OCI-LY7 (cell line): ENCODE measurements around the gene MAP3K13. TPM values are rescaled to one million over a fixed set of nuclear protein-coding genes. Genes with fewer than 3 reads are reported as not detected.
"Not testable (repeated sequence)": the region's sequence is repeated elsewhere in the genome, so short reads cannot be mapped to it uniquely, and the experiment has no call there.

Source experiments
- BruUV-seq: library from RNA; stranded (reverse); fragments of 400-500 nt; replicated peaks from 2 replicates; lab custom pipeline; 2021; lab: Mats Ljungman, UMichigan
- CTCF ChIA-PET: fragments of 300-600 bp; sonication (Branson Sonifier 250); formaldehyde crosslinking; loops from one replicate; lab custom pipeline; 2022; ENCODE audit warnings: antibody characterized with exemption; ENCODE audit not compliant: unreplicated experiment; lab: Charles Lee
- POLR2A ChIA-PET: fragments of 300-600 bp; sonication (Branson Sonifier 250); formaldehyde crosslinking; loops from one replicate; lab custom pipeline; 2022; ENCODE audit warnings: antibody characterized with exemption; lab: Charles Lee
- DNase-seq: peaks from one replicate; pipeline ENCODE4 v3.0.0-alpha.2; 2015; ENCODE audit warnings: low spot score
- H2AFZ ChIP-seq: fragments of 200-600 bp; sonication (generic), shearing (Covaris generic); 2 replicates; pipeline ENCODE4 v1.6.1; 2014; ENCODE audit warnings: mild to moderate bottlenecking, antibody characterized with exemption, low read length, moderate library complexity
- H3K27ac ChIP-seq: fragments of 200-600 bp; sonication (generic); 2 replicates; pipeline ENCODE4 v1.5.1; 2014; ENCODE audit warnings: mixed run types, low read depth, mild to moderate bottlenecking, moderate library complexity, low read length, inconsistent platforms; ENCODE audit not compliant: poor library complexity, severe bottlenecking
- H3K36me3 ChIP-seq: fragments of 200-600 bp; sonication (generic); 2 replicates; pipeline ENCODE4 v1.6.1; 2014; ENCODE audit warnings: mild to moderate bottlenecking, antibody characterized with exemption, low read length, moderate library complexity, mixed read lengths; ENCODE audit not compliant: insufficient read depth
- H3K4me1 ChIP-seq: fragments of 200-600 bp; sonication (generic); 2 replicates; pipeline ENCODE4 v1.5.1; 2014; ENCODE audit warnings: mild to moderate bottlenecking, low read length; ENCODE audit not compliant: insufficient read depth, poor library complexity, severe bottlenecking
- H3K4me2 ChIP-seq: fragments of 200-600 bp; sonication (generic); 2 replicates; pipeline ENCODE4 v1.6.1; 2014; ENCODE audit warnings: mild to moderate bottlenecking, low read length
- H3K4me3 ChIP-seq: fragments of 200-600 bp; sonication (generic); 2 replicates; pipeline ENCODE4 v1.5.1; 2014; ENCODE audit warnings: mild to moderate bottlenecking, low read depth, low read length; ENCODE audit not compliant: poor library complexity, severe bottlenecking
- H3K79me2 ChIP-seq: fragments of 200-600 bp; sonication (generic); 2 replicates; pipeline ENCODE4 v1.6.1; 2016; ENCODE audit warnings: low read depth, mild to moderate bottlenecking, low read length, moderate library complexity, mixed read lengths; ENCODE audit not compliant: insufficient read depth
- H3K9me2 ChIP-seq: fragments of 200-600 bp; sonication (generic); 2 replicates; pipeline ENCODE4 v1.6.1; 2016; ENCODE audit warnings: mild to moderate bottlenecking, low read length, mixed read lengths; ENCODE audit not compliant: insufficient read depth
- H3K9me3 ChIP-seq: fragments of 200-600 bp; sonication (generic); 2 replicates; pipeline ENCODE4 v1.6.1; 2014; ENCODE audit warnings: mild to moderate bottlenecking, mixed run types, low read length, mixed read lengths
- H4K20me1 ChIP-seq: fragments of 200-600 bp; sonication (generic); 2 replicates; pipeline ENCODE4 v1.6.1; 2014; ENCODE audit warnings: mild to moderate bottlenecking, antibody characterized with exemption, low read length, moderate library complexity, mixed read lengths; ENCODE audit not compliant: insufficient read depth
- EZH2phosphoT487 ChIP-seq: fragments of 200-600 bp; sonication (generic); IDR thresholded peaks from 2 replicates; pipeline ENCODE4 v1.6.1; 2018; ENCODE audit warnings: low read depth, borderline replicate concordance, mild to moderate bottlenecking, mixed run types, antibody characterized with exemption, low read length, moderate library complexity, mixed read lengths
- intact Hi-C: fragments of 100-400 bp; cut with micrococcal nuclease; formaldehyde crosslinking; loops from one replicate; pipeline ENCODE4 v1.10.0; 2022; ENCODE audit not compliant: unreplicated experiment
- total RNA-seq, 2 experiments: library from RNA; depleted of rRNA in 1 of 2; stranded (reverse); fragments of >200 nt in 1 of 2; shearing (Covaris generic) in 1 of 2; gene quantifications; 2 replicates each; pipeline ENCODE4 v1.2.3, GENCODE V29; 2014 to 2022
- TF ChIP-seq, protein P1 (sequence below): fragments of 200-600 bp; sonication (generic); conservative IDR thresholded peaks from 2 replicates; pipeline ENCODE4 v1.5.1; 2014; ENCODE audit warnings: mild to moderate bottlenecking, antibody characterized with exemption, low read length, moderate library complexity, mixed read lengths

MAP3K13 gene
- total RNA-seq, 2 experiments from 2014 or later, result 7.6 to 15.0 TPM

GRCh38 chr3:185460309-185460708 lies 97.4 kb downstream of the MAP3K13 start:
- no peak for TF ChIP-seq EZH2phosphoT487
- TF ChIP-seq, protein P1, sequence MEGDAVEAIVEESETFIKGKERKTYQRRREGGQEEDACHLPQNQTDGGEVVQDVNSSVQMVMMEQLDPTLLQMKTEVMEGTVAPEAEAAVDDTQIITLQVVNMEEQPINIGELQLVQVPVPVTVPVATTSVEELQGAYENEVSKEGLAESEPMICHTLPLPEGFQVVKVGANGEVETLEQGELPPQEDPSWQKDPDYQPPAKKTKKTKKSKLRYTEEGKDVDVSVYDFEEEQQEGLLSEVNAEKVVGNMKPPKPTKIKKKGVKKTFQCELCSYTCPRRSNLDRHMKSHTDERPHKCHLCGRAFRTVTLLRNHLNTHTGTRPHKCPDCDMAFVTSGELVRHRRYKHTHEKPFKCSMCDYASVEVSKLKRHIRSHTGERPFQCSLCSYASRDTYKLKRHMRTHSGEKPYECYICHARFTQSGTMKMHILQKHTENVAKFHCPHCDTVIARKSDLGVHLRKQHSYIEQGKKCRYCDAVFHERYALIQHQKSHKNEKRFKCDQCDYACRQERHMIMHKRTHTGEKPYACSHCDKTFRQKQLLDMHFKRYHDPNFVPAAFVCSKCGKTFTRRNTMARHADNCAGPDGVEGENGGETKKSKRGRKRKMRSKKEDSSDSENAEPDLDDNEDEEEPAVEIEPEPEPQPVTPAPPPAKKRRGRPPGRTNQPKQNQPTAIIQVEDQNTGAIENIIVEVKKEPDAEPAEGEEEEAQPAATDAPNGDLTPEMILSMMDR, result no peak
- Histone ChIP-seq H3K9me2 (no peaks in the 10 kb centered on the region), H3K9me3 (no peaks in the 10 kb centered on the region), H4K20me1 (no peaks in the 10 kb centered on the region), H2AFZ (no peak overlapping the region), H3K4me3 (no peak overlapping the region), H3K4me1 (no peaks in the 10 kb centered on the region), H3K79me2 (no peaks in the 10 kb centered on the region), H3K4me2 (no peak overlapping the region), H3K36me3 (no peaks in the 10 kb centered on the region), H3K27ac (no peak overlapping the region)
- DNase-seq, result no peak
- ChIA-PET POLR2A (no interaction called here), CTCF (no interaction called here)
- intact Hi-C loops, result no loop called here
- no TSS peak for BruUV-seq

DNA sequence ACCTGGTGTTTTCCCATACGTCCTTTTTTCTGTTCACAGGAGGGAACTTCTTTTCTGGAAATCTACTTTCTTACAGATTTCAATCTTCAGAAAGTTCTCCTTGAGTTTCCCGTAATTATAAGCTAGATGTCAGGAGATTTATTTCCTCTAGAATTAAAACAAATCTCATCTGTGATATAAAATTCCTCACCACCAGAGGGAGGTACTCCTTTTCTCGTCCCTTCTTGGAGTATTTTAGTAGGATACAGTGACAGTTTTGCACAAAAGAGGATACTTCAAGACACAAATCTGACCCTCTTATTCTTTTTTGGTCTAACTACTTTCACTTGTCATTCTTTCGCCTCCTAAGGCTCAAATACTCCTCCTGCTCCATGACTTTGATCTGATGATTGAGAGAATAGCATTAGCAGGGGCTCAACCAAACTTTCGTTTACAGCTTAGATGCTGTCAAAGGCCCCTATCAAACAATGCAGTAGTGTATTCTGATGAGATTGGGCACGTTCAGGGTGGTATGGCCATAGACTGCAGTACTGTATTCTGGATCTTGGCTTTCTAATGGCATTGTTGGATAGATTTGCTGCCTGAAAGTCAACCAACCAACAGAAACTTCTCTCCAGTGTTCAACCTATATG lies 97.9 kb downstream of the MAP3K13 start:
- intact Hi-C loops, result no loop called here
- no peaks in the 10 kb centered on the region for H4K20me1 ChIP-seq
- no TSS peak for BruUV-seq
- H3K9me3 ChIP-seq, result no peaks in the 10 kb centered on the region
- H3K4me1 ChIP-seq, result no peaks in the 10 kb centered on the region
- no peak overlapping the region for H3K4me3 ChIP-seq
- no peaks in the 10 kb centered on the region for H3K79me2 ChIP-seq
- TF ChIP-seq, protein P1, result peak; percentile 66
- no peak for TF ChIP-seq EZH2phosphoT487
- DNase-seq, result peak; percentile 7
- no peak overlapping the region for H2AFZ ChIP-seq
- no peaks in the 10 kb centered on the region for H3K36me3 ChIP-seq
- H3K9me2 ChIP-seq, result no peaks in the 10 kb centered on the region
- no peak overlapping the region for H3K4me2 ChIP-seq
- POLR2A ChIA-PET, result interaction anchor here (0.9 kb wide), 1 partner anchor 39 kb away, joined by 3 read pairs; no protein-coding TSS in a partner anchor
- no peak overlapping the region for H3K27ac ChIP-seq
- CTCF ChIA-PET, result no interaction called here

- no peak overlapping the region for H3K4me2 ChIP-seq
- no peak for DNase-seq
- CTCF ChIA-PET, result no interaction called here
- no peak overlapping the region for H3K4me3 ChIP-seq
- no peaks in the 10 kb centered on the region for H3K4me1 ChIP-seq
- no peak overlapping the region for H3K27ac ChIP-seq
- no peaks in the 10 kb centered on the region for H3K9me3 ChIP-seq
- H2AFZ ChIP-seq, result no peak overlapping the region
- no TSS peak for BruUV-seq
- intact Hi-C loops, result no loop called here
- no peaks in the 10 kb centered on the region for H3K79me2 ChIP-seq
- TF ChIP-seq, protein P1, result no peak
- no peak for TF ChIP-seq EZH2phosphoT487
- POLR2A ChIA-PET, result interaction anchor here (1.0 kb wide), 1 partner anchor 17 kb away, joined by 3 read pairs; no protein-coding TSS in a partner anchor
- no peaks in the 10 kb centered on the region for H4K20me1 ChIP-seq
- H3K36me3 ChIP-seq, result no peaks in the 10 kb centered on the region
- no peaks in the 10 kb centered on the region for H3K9me2 ChIP-seq
These were observed 102.5 kb downstream of the MAP3K13 start for GRCh38 chr3:185465471-185465870.

GRCh38 chr3:185466123-185466522 lies 103.2 kb downstream of the MAP3K13 start:
- H3K4me1 ChIP-seq, H3K4me3 ChIP-seq, H3K27ac ChIP-seq, BruUV-seq, CTCF ChIA-PET, H2AFZ ChIP-seq, H3K9me2 ChIP-seq, H3K36me3 ChIP-seq, intact Hi-C loops, DNase-seq, H3K4me2 ChIP-seq, H3K79me2 ChIP-seq, H3K9me3 ChIP-seq, H4K20me1 ChIP-seq: not testable (repeated sequence)
- POLR2A ChIA-PET, result interaction anchor here (0.7 to 1.0 kb wide), 2 partner anchors 16 to 23 kb away, joined by 3 to 5 read pairs; no protein-coding TSS in a partner anchor
